Muscle of leg (tissue), 16 donors: ENCODE results near the gene HASPIN. TPM values are rescaled to one million over a fixed set of nuclear protein-coding genes. Genes with fewer than 3 reads are reported as not detected.
A peak's percentile ranks its signal among the peaks of the same experiment; 100 is the strongest.

Source experiments
- DNase-seq: peaks from one replicate; pipeline ENCODE4 v3.0.0; 2013
- H3K27ac ChIP-seq: one replicate; pipeline ENCODE4 v1.5.1; 2013; ENCODE audit warnings: mild to moderate bottlenecking, low read length, control low read depth
- H3K27me3 ChIP-seq: one replicate; pipeline ENCODE4 v1.6.1; 2013; ENCODE audit warnings: low read length; ENCODE audit not compliant: control insufficient read depth, insufficient read depth
- H3K36me3 ChIP-seq: one replicate; pipeline ENCODE4 v1.6.1; 2013; ENCODE audit warnings: low read length; ENCODE audit not compliant: control insufficient read depth, insufficient read depth
- H3K4me1 ChIP-seq: one replicate; pipeline ENCODE4 v1.6.1; 2013; ENCODE audit warnings: low read length; ENCODE audit not compliant: control insufficient read depth, insufficient read depth
- H3K4me3 ChIP-seq: one replicate; pipeline ENCODE4 v1.5.1; 2013; ENCODE audit warnings: low read length, control low read depth
- H3K9me3 ChIP-seq: replicated peaks from 2 replicates; pipeline ENCODE4 v1.6.1; 2013; ENCODE audit warnings: low read depth, low read length; ENCODE audit not compliant: control insufficient read depth
- WGBS: methylation state at CpG from one replicate; pipeline ENCODE4 v1.1.5; 2013; ENCODE audit warnings: missing lambda C conversion rate; ENCODE audit not compliant: insufficient coverage; 5-methylcytosine and 5-hydroxymethylcytosine counted together
- long read RNA-seq, 11 donors: transcript quantifications; one replicate each; lab custom pipeline, GENCODE V29; 2026
- polyA plus RNA-seq, 8 donors: library from polyadenylated mRNA; unstranded; fragments of 120-200 nt; gene quantifications; one replicate each; pipeline versions ENCODE4 v1.2.1 to v1.2.3, GENCODE V29; 2013; ENCODE audit warnings: inconsistent platforms in 1 of 8, low replicate concordance in 1 of 8; ENCODE audit not compliant: insufficient read length in 8 of 8, insufficient read depth in 1 of 8
- total RNA-seq: library from RNA; stranded (reverse); fragments of 120-200 nt; gene quantifications from one replicate; pipeline ENCODE4 v1.2.4, GENCODE V29; 2013

HASPIN gene
- total RNA-seq (4.3 TPM), polyA plus RNA-seq (1 to 10 TPM; 4.1 to 7.4 (median 5.6) TPM)
- long read RNA-seq, donor 1, partial matches to known transcripts, result 0 of 3 reads
- long read RNA-seq, donor 1, other reads (novel, unspliced or antisense), result 0 of 3 reads
- long read RNA-seq, donor 2, partial matches to known transcripts, result 0 of 1 reads
- long read RNA-seq, donor 2, other reads (novel, unspliced or antisense), result 0 of 1 reads
- long read RNA-seq, donor 3, partial matches to known transcripts, result 0 of 1 reads
- long read RNA-seq, donor 3, other reads (novel, unspliced or antisense), result 0 of 1 reads
- long read RNA-seq, donor 4, partial matches to known transcripts, result 0 of 4 reads
- long read RNA-seq, donor 4, other reads (novel, unspliced or antisense), result 0 of 4 reads
- long read RNA-seq, donor 5, transcript HASPIN-201 (1 exons, 2,797 nt), result major isoform, 5 of 5 reads
- long read RNA-seq, donor 5, partial matches to known transcripts, result 0 of 5 reads
- long read RNA-seq, donor 5, other reads (novel, unspliced or antisense), result 0 of 5 reads
- long read RNA-seq, donor 6, partial matches to known transcripts, result 0 of 3 reads
- long read RNA-seq, donor 6, other reads (novel, unspliced or antisense), result 0 of 3 reads
- long read RNA-seq, donor 7, partial matches to known transcripts, result 0 of 3 reads
- long read RNA-seq, donor 7, other reads (novel, unspliced or antisense), result 0 of 3 reads
- long read RNA-seq, donor 8, partial matches to known transcripts, result 0 of 1 reads
- long read RNA-seq, donor 8, other reads (novel, unspliced or antisense), result 0 of 1 reads
- long read RNA-seq, donor 9, partial matches to known transcripts, result 0 of 2 reads
- long read RNA-seq, donor 9, other reads (novel, unspliced or antisense), result 0 of 2 reads
- long read RNA-seq, donor 10, partial matches to known transcripts, result 0 of 3 reads
- long read RNA-seq, donor 10, other reads (novel, unspliced or antisense), result 0 of 3 reads
- long read RNA-seq, donor 11, result 0 reads

- Histone ChIP-seq H3K4me3 (peak within 1 kb of the TSS; percentile 97), H3K4me1 (peaks cover 18% of the 10 kb centered on the region), H3K9me3 (no peaks in the 10 kb centered on the region), H3K36me3 (peaks cover 26% of the 10 kb centered on the region), H3K27me3 (no peaks in the 10 kb centered on the region), H3K27ac (peak within 1 kb of the TSS; percentile 85)
- under 1% methylated on average over 98 of the region's 98 CpGs for WGBS
- peak; percentile 96 for DNase-seq
Observed at GRCh38 chr17:3723556-3724377, at the start of gene HASPIN. HASPIN (plus strand) TSS chr17:3723903; CDS start chr17:3723936, 33 bp downstream.

GRCh38 chr17:3675886-3676285 lies 47.8 kb upstream of the HASPIN start:
- no peaks in the 10 kb centered on the region for H3K4me1 ChIP-seq
- DNase-seq, result no peak
- peaks cover 13% of the 10 kb centered on the region for H3K36me3 ChIP-seq
- no peaks in the 10 kb centered on the region for H3K27me3 ChIP-seq
- H3K27ac ChIP-seq, result no peak overlapping the region
- 82% methylated on average over 7 of the region's 11 CpGs for WGBS
- H3K4me3 ChIP-seq, result no peak overlapping the region
- no peaks in the 10 kb centered on the region for H3K9me3 ChIP-seq

- WGBS, result 33% methylated on average over 14 of the region's 16 CpGs
- no peak for DNase-seq
- Histone ChIP-seq H3K4me3 (no peak overlapping the region), H3K27me3 (no peaks in the 10 kb centered on the region), H3K36me3 (peaks cover 4% of the 10 kb centered on the region), H3K27ac (no peak overlapping the region), H3K4me1 (no peaks in the 10 kb centered on the region), H3K9me3 (no peaks in the 10 kb centered on the region)
Observed at GRCh38 chr17:3678095-3678820, 45.4 kb upstream of the HASPIN start.

GRCh38 chr17:3678821-3679530 lies 44.7 kb upstream of the HASPIN start:
- DNase-seq, result no peak
- H3K4me1 ChIP-seq, result no peaks in the 10 kb centered on the region
- WGBS, result 87% methylated on average over 17 of the region's 27 CpGs
- H3K27me3 ChIP-seq, result peaks cover 2% of the 10 kb centered on the region
- H3K9me3 ChIP-seq, result no peaks in the 10 kb centered on the region
- H3K4me3 ChIP-seq, result no peak overlapping the region
- H3K36me3 ChIP-seq, result peaks cover 4% of the 10 kb centered on the region
- no peak overlapping the region for H3K27ac ChIP-seq

- 46% methylated on average over 20 of the region's 20 CpGs for WGBS
- H3K4me3 ChIP-seq, result no peak overlapping the region
- H3K27me3 ChIP-seq, result peaks cover 7% of the 10 kb centered on the region
- H3K9me3 ChIP-seq, result no peaks in the 10 kb centered on the region
- DNase-seq, result no peak
- H3K4me1 ChIP-seq, result no peaks in the 10 kb centered on the region
- H3K27ac ChIP-seq, result no peak overlapping the region
- H3K36me3 ChIP-seq, result peaks cover 4% of the 10 kb centered on the region
Observed at GRCh38 chr17:3679531-3680126, 44.1 kb upstream of the HASPIN start.

- Histone ChIP-seq H3K9me3 (no peaks in the 10 kb centered on the region), H3K27me3 (peaks cover 11% of the 10 kb centered on the region), H3K4me3 (no peak overlapping the region), H3K36me3 (peaks cover 4% of the 10 kb centered on the region), H3K27ac (no peak overlapping the region), H3K4me1 (peaks cover 6% of the 10 kb centered on the region)
- no peak for DNase-seq
- 88% methylated on average over 11 of the region's 12 CpGs for WGBS
Observed at GRCh38 chr17:3681057-3681456, 42.6 kb upstream of the HASPIN start.

- peaks cover 11% of the 10 kb centered on the region for H3K27me3 ChIP-seq
- H3K9me3 ChIP-seq, result no peaks in the 10 kb centered on the region
Observed at GRCh38 chr17:3681565-3681964, 42.1 kb upstream of the HASPIN start.

GRCh38 chr17:3682033-3682432 lies 41.7 kb upstream of the HASPIN start:
- no peaks in the 10 kb centered on the region for H3K9me3 ChIP-seq
- DNase-seq, result no peak
- H3K36me3 ChIP-seq, result peaks cover 4% of the 10 kb centered on the region
- 85% methylated on average over 12 of the region's 12 CpGs for WGBS
- H3K27me3 ChIP-seq, result peaks cover 11% of the 10 kb centered on the region
- H3K4me3 ChIP-seq, result no peak overlapping the region
- H3K4me1 ChIP-seq, result peaks cover 6% of the 10 kb centered on the region
- H3K27ac ChIP-seq, result no peak overlapping the region

More at GRCh38 chr17:3681565-3681964, 42.1 kb upstream of the HASPIN start:
- H3K4me1 ChIP-seq, result peaks cover 6% of the 10 kb centered on the region
- no peak overlapping the region for H3K27ac ChIP-seq
- 71% methylated on average over 14 of the region's 20 CpGs for WGBS
- DNase-seq, result no peak
- peaks cover 4% of the 10 kb centered on the region for H3K36me3 ChIP-seq
- no peak overlapping the region for H3K4me3 ChIP-seq
